HG02943 (cell line): ENCODE data around the gene STYXL2.

Experiments used
- ATAC-seq: cut with Tn5 transposase; IDR thresholded peaks from one replicate; pipeline ENCODE4 v1.9.1; 2021; ENCODE audit warnings: mild to moderate bottlenecking, low read depth, moderate library complexity; ENCODE audit not compliant: unreplicated experiment

Gene STYXL2

DNA sequence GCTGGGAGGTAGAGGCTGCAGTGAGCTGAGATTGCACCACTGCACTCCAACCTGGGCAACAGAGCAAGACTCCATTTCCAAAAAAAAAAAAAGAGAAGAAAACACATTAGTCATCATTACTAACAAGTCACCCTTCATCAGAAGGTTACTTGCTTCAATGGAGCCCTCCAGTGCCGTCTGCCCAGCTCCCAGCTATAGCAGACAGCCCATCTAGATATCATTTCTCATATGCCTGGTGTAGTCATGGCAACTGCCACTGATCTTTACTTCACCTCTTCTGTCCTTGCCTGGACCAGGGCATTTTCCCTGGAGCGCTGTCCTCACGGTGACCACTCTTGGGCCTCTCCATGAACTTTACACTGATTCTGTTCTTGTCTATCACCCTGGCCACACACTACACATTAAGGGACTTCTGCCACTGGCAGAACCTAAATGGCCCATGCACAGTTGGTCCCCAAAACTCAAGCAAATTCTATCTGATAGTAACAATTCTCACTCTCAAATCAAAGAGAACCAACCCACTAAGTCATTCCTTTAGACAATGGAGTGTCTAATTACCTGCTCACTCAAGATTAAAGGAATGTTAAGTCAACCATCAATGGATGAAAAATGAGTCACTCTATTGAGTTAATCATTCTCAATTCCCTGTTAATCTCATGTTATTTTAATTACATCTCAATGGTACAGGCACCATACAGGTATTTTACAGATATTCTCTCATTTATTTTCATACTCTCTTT lies 16.6 kb upstream of the STYXL2 start:
- no peak for ATAC-seq

DNA sequence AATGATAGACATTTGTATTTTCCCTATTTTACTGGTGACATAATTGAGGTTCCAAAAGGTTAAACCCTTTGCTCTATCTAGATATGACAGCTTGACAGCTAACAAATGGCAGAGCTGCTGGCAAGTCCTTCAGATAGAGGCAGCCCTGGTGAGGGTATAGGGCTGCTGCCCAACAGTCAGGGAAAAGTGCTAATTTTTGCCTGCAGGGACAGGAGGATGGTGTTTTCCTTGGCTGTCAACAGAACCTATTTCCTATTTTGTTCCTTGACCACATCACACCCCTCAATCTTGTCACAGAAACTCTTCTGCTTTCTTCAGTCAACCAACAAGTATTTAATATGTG lies 16.0 kb upstream of the STYXL2 start:
- no peak for ATAC-seq

DNA sequence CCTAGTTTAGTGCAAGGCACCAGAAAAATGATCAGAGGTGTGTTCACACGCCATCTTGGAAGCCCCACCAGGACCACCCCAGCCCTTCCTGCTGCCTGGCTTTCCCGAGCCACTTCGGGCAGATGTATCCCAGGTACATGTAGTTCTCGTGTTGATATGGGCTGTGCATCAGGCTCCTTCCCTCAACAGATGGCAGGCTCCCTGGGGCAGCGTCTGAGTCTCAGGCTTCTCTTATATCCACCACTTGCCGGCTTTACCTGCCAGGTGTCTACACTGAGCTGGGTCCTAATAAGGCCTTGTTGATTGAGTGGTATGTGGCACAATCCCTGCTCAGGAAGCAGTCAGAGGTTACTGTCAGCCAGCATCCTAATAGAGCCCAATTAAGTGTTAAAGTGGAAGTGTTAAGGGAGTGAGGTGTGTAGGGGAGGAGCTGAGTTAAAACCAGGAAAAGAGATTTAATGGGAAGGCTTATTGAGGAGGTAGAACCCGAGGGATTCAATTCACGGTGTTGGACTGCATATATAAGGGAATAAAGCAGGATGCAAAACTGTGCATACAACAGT lies 12.2 kb upstream of the STYXL2 start:
- ATAC-seq = no peak

DNA sequence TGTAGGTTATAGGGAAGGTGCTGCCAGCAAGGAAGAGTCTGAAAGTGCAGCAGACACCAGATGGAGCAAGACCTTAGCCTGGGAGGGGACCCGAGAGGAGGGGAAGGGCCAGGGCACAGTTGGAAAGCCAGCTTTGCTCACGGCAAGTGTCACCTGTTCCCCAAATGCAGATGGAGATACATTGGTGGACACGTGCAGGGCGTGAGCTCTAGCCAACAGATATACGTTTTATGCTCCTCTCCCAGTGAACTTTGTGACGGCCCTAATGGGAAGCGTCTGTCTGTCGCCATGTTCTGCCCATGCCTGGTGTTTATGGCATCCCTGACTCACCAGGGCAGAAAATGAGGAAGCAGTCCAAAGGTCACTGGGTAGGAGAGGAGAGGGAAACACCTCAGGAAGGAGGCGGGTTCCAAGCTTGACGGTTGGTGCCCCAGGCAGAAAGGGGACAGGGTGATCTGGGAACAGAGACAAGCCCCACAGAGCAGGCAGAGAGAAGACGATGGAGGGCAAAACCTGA lies 11.3 kb upstream of the STYXL2 start:
- ATAC-seq = no peak

DNA sequence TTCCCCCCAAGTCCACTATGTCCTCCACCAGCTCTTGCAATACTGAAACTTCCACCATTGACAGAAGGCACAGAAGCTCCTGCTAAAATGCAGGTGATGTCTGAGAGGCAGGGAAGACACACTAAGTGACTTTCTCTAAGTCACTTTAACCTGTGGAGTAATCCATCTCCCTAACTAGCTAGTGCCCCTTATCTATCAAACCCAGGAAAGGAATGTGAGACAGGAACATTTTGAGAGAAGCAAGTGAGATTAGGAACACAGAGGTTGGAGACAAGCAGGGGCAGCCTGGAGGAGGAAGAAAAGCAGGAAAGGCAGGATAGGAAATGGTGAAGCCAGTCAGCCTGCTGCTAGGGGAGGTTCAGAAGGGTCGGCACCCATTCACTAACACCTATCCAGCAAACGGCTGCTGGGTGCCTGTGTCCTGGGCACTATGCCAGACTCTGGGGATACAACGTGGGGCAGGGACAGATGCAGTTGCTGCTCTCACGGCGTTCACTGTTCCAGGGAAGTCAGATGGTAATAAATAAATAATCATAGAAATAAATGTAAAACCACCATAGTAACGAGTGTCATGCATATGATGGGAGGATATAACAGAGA lies 10.7 kb upstream of the STYXL2 start:
- no peak for ATAC-seq

DNA sequence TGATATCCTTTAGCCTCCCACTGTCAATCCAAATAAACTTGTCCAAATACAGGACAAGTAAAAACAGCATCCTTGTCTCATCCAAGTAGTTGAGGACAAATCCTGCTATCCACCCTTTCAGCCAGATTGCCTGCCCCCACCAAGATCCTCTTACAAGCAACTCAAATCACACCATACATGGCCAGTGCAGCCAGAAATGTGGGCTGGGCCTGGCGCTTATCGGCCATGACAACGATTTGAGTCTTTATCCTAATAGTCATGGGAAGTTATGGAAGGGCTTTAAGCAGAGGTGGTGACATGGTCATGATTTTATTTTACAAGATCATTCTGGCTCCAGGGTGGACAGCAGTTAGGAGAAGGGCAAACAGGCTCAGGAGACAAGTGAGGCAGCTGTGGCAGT lies 10.0 kb upstream of the STYXL2 start:
- no peak for ATAC-seq

DNA sequence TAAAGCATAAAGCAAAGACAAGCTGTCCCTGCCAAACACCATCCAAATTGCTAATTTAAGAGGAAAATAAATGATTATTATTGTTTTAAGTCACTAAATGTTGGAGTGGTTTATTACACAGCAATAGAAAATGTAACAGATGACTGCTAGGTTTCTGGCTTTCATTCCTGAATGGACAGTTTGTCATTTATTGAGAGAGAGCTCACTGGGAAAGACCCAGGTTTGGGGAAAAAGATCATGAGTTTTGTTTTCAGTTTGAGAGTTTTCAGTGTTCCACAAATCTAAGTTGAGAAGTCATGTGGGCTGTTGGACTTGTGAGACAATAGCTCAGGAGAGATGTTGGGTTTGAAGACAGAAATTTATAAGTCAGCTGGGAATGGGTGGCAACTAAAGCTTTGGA lies 9.1 kb upstream of the STYXL2 start:
- no peak for ATAC-seq

DNA sequence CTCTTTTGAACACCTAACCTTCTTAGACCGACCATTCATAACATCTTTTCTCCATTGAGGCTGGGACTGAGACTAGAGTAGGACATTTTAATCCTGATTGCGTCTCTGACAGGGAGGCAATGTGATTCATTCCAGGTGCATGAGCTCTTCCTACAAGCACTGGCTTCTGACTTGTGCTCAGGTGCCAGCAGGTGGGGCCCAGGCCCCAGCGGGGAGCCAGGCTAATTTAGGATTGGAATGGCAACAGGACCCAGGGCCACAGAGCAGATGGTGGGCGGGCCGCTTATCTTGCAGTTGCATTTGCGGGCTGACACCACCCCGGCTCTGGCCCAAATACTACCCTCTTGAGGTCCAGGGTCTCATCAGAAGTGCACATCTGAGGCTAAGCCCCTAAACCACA lies 7.8 kb upstream of the STYXL2 start:
- ATAC-seq = no peak

DNA sequence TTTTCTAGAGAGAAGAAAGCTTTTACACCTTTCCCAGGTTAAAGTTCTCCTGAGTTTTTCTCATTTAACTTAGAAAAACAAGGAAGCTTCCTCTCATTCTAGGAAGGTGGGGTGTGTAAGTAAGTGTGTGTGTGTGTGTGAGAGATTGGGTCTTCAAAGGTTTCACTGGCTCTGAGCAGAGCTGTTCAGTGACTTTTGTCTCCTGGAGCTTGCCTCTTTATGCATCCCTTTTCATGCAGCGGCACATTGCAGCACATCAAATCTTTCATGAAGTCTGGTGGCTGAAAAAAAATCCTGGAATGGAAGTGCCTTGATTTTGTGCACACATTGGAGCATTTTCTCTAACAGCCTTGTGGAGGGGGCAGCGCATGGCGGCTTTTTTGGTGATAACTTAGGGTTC lies 7.1 kb upstream of the STYXL2 start:
- ATAC-seq = no peak

DNA sequence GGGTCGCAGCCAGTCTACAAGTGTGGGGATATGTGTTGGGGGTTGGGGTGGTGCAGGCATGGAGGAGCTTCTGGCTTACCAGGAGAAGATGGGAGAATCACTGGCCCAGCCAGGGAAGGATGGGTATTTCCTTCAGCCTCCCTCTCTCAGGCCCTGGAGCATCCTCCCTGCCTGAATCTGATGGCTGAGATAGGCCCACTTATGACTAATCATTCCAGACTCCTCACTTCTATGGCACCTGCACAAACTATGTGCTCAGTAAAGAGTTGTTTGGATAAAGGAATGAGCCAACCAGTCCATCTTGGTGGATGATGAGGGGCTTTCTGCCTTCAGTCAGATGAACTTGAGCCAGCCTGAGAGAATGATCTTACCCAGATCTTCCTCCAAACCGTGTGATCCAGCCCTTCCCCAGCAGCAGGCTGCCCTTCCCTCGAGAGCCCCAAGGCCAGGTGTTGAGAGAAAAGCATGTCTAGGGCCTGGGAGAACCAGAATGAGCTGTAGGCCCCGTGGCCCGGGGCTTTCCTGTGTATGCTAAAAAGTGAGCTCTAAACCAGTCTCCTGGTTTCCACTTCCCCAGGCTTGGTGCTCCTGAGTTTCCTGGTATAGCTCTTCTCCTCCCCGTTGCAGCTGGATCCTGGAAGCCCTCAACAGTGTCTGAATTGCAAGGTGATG lies 5.0 kb upstream of the STYXL2 start:
- ATAC-seq = no peak

DNA sequence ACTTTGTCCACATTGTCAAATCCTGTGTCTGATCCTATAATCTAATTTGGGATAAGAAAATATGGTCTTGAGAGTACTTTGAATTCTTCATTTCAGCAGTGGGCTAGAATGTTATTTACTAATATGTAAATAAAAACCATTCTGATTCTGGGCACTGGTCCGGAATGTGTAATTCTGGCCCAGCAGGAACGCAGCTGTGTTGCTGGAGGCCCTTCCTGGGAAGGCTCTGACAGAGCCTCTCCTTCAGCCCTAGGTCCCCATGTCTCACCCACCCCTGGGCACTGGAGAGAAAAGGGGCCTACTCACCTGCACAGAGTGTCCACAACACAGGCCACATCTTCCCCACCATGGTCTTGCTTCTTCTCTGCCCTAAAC lies 3.9 kb upstream of the STYXL2 start:
- no peak for ATAC-seq

DNA sequence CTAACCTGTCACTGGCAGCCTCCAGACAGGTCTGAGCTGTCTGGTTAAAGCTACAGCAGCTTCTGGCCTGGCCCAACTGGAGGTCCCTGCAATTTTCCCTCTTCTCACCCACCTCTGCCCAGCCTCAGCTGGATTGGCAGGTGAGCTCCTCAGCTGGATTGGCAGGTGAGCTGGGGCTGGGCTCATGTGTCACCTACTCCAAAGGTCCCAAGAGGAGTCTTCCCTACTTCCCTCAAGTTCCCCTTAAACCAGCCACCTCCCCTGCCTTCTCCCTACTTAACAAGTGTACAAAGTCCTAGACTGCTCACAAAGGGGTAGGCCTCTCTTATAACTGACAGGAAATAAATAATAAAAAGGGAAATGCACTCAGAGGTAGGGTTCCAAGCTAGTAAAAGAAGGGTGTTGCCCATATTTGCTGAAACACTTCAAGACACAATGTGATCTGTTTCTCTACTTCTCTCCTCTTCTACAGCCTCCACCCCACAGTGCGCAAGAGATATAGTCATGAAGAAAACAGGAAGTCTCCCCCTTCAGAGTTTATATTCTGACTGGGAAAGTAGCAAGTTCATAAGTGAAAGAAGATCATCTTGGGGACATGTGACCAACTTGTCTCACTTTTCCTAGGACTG lies 3.4 kb upstream of the STYXL2 start, which contains the start of gene GPA33:
Gene GPA33, minus strand, starts transcription at position 64 of the 629 bp plus-strand sequence. CDS start 90 bp downstream, outside the sequence.
- ATAC-seq = no peak

DNA sequence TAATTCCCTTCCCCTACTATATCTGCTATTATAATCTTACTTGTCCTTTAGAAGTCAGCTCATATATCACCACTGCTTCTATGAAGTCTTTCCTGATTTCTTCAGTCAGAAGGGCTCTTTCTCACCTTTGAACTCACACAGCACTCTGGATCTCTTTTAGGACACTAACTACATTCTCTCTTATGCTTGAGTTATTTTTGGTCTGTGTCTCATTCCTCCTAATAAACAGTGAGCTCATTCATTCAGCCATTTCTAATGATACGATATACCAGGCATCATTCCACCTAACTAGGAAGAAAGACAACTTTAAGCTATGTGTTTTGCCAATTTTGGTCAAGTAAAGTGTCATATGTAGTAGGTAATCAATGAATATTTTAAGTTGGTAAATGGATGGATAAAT lies 1.2 kb upstream of the STYXL2 start:
- ATAC-seq = no peak

DNA sequence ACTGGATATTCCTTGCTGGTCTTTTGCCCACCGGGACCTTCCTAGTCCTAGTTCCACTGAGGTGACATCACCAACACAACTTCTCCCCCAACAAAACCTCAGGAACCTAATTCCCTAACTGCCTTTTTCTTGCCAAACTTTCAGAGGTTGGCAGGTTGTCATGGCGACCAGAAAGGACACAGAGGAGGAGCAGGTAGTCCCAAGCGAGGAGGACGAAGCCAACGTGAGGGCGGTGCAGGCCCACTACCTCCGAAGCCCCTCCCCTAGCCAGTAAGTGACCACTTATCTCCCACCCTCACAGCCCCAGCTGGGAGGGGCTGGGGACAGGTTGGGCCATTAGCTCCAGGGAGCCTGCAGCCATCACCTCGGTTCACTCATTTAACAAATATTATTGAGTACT lies 815 bp downstream of the STYXL2 start:
- ATAC-seq = no peak

DNA sequence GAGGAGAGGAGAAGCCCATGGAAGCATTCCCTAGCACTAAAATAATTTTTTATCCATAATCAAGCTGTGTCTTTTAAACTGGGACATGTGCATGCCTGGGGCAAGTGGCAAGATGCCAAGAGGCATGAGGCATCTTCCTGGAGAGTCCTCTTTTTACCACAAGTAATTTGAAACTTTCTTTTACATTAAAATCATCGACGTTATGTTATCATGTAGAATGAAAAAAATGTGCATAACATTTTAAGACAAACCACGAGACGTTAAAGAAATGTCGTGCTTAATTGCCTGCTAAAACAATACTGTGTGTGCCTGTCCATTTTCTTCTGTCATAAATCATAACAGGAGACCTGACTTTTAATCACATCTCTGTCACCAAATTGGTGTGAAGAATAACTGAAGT lies 1.5 kb downstream of the STYXL2 start:
- ATAC-seq = no peak

DNA sequence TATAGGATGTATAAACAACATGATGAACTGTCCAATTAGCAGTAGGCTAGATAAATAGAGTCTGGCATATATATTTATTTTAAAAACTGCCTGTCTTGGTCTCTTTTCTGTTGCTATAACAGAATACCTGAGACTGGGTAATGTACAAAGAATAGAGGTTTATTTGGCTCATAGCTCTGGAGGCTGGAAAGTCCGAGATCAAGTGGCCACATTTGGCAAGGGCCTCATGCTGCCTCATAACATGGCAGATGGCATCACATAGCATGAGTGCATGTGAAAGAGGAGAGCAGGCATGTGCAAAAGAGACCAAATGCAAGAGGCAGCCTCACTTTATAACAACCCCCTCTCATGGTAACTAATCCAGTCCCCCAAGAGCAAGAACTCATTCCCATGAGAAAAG lies 6.0 kb downstream of the STYXL2 start:
- no peak for ATAC-seq

DNA sequence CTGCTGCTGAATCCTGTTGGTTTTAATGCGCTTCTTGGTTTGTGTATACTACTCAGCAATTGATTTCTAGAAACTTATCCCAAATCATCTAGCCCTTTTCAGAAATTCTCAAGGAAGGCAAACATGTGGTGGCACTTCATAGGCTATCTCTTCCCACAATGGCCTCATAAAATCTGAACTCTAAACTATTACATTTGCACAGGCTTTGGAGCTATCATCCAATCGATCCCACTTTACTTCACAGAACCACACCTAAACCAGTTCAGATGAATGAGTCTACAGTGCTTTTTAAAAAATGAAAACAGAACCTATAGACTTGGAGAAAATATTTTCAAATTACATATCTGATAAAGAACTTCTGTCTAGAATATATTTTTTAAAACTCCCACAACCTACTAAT lies 6.9 kb downstream of the STYXL2 start:
- ATAC-seq = no peak

DNA sequence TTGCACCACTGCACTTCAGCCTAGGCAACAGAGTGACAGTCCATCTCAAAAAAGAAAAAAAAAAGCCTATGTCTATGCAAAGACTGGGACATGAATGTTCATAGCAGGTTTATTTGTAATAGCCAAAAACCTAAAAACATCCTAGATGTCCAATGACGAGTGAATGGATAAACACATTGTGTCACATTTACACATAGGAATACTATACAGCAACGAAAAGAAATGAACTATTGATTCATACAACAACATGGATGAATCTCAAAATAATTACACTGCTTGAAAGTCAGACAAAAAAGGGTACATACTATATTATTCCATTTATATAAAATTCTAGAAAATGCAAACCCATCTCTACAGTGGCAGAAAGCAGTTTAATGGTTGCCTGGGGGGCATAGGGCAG lies 7.9 kb downstream of the STYXL2 start:
- no peak for ATAC-seq

DNA sequence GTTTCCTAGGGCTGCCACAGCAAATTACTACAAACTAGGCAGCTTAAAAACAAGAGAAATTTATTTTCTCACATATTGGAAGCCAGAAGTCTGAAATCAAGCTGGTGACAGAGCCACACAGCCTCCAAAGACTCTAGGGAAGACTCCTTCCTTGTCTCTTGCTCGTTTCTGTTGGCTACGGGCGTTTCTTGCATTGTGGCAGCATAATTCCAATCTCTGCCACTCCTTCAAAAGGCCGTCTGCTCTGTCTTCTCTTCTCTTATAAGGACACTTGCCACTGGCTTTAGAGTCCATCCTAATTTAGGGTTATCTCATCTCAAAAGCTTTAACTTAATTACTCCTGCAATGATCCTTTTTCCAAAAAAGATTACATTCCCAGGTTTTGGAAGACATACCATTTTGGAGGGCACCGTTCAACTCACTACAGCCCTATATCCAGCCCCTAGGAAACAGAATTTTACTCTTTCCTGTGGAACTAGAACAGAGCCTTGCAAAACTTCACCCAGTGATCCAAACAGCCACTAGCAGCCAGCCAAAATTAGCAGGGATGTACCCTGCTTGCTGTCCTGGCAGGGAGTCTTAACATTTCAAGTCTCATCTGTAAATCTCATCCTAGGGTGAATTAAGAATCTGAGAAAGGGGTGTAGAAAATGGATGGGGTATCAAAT lies 9.2 kb downstream of the STYXL2 start:
- ATAC-seq = no peak

DNA sequence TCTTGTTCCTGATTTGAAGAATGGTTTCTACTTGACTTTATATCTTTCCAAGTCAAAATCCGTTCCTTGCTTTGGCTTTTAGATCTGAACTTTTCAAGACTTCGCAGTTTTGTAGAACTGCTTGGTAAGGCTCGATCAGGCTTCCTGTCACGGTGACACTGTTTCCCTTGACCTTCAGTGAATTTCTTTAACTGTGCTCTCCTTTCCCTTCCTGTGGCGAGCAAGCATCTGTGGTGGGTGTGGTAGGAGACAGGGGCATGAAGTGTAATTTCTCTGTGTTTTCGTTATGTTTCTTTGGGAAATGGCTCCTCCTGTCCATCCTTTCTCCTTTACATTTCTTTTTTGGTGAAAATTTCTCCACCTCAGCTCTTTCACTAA lies 10.4 kb downstream of the STYXL2 start:
- ATAC-seq = no peak
